DMS 273 treated with DMSO at 0.1 percent for 48 hours (cell line): Measurements from ENCODE around the gene DAB2.

ENCODE experiments used
- DNase-seq: peaks from one replicate; lab custom pipeline; 2025; lab: John Stamatoyannopoulos, UW

The DAB2 gene

GRCh38 chr5:39381376-39381775, 43.4 kb downstream of the DAB2 start:
- DNase-seq, result no peak

GRCh38 chr5:39379693-39380092, 45.1 kb downstream of the DAB2 start:
- no peak for DNase-seq

DNA sequence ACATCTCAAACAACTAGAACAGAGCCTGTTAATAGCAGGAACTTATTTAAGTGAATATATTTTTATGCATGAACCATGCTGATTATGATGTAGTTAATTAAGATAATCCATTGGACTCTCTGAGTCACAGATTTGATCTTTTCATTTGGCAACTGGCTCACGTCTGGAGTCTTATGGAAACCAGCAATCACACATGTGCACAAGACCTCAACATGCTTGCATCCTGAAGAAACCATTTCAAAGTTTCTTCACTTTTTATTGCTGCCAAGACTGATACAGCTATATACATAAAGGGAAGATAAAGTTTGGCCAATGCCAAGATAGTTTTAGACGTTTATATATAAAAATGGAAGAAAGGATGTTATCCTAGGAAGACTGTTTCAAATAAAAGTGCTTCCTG, 47.2 kb downstream of the DAB2 start:
- DNase-seq, result no peak

- no peak for DNase-seq
Observed at GRCh38 chr5:39376293-39376714, 48.5 kb downstream of the DAB2 start.

- no peak for DNase-seq
Observed at GRCh38 chr5:39373791-39374190, 51.0 kb downstream of the DAB2 start.

DNA sequence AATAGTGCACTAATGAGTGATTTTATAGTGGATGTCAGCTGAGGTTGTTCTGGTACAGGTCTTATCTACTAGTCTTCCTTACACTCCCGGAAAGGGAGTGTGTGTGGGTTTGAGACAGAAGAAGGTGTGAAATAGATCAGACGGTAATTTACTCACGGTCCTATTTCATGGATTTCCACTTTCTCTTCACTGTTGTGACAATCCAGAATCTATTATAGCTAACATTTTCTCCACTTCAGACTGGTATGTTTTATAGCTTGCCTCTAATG, 53.5 kb downstream of the DAB2 start:
- DNase-seq, result no peak

GRCh38 chr5:39370555-39371366, 54.0 kb downstream of the DAB2 start:
- no peak for DNase-seq

DNA sequence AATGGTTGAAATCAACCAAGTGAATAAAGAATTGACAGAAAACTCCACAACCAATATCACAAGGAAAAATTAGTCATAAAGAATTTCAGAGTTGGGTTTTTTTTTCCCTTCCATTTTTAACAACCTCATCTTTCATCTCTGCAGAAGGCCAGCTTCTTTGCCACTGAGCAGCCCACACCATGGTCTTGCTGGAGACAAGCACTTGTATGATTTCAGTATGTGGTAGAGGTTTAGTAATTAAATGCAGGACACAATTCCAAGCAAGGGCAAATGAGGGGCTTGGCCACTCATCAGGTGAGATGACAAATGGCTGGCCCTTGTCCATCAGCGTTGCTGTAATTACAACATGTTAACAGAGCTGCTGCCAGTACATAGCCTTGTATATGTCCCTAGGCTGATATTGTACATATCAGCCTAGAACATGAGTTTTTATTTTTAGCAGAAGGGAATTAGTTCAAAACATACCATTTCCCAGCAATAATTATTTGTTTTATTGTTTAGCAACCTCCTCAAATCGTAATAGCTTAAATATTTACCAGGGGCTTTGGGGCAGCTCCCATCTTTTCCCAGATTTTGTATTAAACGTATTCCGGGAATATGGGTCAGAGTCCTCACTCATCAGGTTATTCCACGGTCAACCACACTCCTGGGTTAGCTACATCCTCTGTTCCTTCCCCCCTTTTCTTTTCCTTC, 55.5 kb downstream of the DAB2 start:
- no peak for DNase-seq

DNA sequence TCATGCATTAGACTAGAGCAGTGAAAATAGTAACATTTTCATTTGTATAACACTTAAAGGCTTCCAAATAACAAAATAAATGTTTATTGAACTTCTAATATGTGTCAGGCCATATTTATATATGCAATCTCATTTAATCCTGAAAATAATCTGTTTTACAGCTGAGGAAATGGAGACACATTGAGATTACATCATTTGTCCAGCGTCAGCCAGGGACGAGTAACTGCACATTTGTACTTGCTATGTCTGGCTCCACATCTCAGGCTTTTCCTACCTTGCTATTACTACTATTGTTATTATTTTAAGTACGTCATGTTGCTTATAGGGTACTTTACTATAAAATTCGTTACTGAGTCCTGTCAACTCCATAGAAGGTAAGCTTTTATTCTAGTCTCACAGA, 56.7 kb downstream of the DAB2 start:
- DNase-seq, result no peak

DNA sequence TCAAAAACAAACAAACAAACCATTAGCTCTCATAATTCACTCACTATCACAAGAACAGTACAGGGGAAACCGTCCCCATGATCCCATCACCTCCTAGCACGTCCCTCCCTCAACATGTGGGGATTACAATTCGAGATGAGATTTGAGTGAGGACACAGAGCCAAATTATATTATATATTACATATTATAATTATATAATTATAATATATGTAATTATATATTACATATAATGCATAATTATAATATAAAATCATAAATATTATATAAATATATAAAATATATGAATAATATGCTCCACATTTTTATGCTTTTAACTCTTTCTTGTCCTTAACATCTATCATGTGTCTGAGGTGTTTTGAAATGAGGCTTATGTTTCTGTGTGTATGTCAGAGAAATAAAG, 57.1 kb downstream of the DAB2 start:
- DNase-seq, result no peak

DNA sequence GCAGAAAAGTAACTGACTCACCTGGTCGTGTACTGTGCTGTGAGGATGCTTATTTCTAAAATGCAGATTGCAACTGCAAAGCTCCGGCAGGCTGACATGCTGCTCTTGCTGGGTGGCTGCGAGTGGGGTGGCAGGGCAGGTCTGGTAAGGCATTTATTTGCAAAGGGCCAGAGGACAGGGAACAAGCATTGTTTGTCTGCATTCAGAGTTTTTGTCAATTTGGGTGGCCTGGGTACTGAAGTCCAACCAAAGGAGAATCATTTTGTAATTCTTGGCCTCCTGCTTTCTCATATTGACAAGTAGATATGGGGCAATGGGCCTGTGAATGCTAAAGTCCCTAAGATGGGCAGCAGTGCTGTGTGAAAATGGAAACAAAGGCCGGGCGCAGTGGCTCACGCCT, 60.4 kb downstream of the DAB2 start, which contains the start of gene C9:
TSS of gene C9 (minus strand) at position 129 of the 400 bp plus-strand sequence. CDS start at position 98, 31 bp downstream.
- no peak for DNase-seq

- DNase-seq, result no peak
Observed at GRCh38 chr5:39363217-39363616, 61.6 kb downstream of the DAB2 start.

DNA sequence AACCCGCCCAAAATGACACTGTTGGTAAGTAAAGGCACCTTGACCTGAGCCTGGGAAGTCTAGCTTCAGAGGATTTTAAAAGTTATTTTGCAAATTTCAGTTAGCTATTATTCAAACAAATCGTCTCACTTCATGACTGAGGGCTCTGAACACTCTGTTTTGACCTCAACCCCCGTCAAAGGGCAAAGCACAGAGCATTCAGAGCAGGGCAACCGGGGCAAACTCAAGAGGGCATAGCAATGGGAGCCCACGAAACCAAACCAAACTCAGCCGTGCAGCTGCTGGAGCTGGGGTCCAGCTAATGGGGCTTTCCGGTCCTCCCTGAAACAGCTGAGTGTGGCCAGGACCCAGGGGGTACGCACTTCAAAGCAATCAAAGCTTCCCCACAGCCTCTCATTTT, 62.1 kb downstream of the DAB2 start:
- no peak for DNase-seq

GRCh38 chr5:39361306-39361705, 63.5 kb downstream of the DAB2 start:
- DNase-seq, result no peak

GRCh38 chr5:39360471-39361111, 64.2 kb downstream of the DAB2 start:
- DNase-seq, result no peak

- DNase-seq, result no peak
Observed at GRCh38 chr5:39356263-39356662, 68.5 kb downstream of the DAB2 start.

DNA sequence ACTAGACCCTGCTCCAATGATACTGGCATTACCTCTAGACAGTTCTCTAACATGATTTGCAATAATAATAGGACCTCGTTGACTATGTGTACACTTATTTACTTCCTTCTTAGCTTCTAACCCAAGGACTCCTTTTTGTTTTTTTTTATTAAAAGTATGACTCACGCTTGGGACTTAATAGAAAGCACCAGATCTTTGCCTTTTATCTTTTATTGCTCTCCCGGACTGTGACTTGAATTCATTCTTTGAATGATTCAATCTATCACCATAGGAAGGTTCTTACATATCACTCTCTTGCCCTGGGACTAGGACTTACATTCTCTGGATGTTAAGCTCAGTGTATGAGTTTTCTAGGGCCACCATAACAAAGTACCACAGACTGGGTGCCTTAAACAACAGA, 69.5 kb downstream of the DAB2 start:
- no peak for DNase-seq

- no peak for DNase-seq
Observed at GRCh38 chr5:39353717-39354399, 70.9 kb downstream of the DAB2 start.

- DNase-seq, result no peak
Observed at GRCh38 chr5:39352951-39353350, 71.8 kb downstream of the DAB2 start.

DNA sequence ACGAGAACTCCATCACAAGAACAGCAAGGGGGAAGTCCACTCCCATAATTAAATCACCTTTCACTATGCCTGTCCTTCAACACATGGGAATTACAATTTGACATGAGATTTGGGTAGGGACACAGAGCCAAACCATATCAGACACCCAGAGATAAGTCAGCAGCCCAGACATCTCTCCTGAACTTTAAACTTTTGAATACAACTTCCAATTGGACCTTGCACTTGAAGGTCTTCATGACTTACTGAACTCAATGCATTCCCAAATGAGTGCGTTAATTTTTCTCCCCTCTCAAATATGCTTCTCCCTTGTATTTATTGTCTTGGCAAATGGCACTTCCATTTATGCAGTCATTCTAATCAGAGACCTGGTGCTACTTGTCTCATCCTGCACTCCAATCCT, 72.6 kb downstream of the DAB2 start:
- no peak for DNase-seq

DNA sequence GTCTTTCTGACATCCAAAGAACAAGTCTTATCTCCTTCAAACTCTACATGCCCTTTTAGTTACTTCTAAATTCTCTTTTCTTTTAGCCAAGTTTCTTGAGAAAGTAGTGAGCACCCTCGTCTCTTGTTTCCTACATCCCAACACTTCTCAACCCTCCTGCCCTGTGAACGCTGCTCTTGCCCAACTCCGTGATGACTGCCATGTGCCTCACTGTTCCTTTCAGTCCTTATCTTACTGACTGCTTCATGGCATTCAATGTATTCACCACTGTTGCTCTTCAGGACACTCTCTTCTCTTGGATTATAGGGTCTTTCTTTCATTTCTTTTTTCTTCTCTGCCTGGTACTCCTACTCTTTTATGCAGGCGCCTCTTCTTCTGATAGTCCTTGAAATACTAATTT, 75.3 kb downstream of the DAB2 start:
- no peak for DNase-seq

DNA sequence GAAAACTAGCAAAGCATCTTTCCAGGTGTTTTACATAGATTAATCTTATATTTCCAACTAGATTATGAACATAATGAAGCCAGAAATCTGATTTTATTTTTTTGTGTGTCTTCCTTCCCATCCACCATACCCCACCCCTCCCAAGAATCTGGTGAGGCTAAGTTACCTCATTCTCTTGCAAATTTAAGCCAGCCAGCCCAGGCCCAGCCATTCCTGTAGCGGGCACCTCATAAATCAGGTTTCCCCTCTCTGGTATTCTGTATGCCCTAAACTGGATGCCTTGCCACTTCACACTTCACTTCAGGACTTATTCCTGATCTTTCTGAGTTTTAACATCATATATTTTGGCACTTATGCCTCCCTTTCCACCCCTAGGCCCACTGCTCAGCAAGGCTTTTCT, 82.3 kb downstream of the DAB2 start:
- DNase-seq, result no peak

- DNase-seq, result no peak
Observed at GRCh38 chr5:39341896-39342295, 82.9 kb downstream of the DAB2 start.
